ENCODE measurements around the gene CLIC5.

CLIC5 gene

DNA sequence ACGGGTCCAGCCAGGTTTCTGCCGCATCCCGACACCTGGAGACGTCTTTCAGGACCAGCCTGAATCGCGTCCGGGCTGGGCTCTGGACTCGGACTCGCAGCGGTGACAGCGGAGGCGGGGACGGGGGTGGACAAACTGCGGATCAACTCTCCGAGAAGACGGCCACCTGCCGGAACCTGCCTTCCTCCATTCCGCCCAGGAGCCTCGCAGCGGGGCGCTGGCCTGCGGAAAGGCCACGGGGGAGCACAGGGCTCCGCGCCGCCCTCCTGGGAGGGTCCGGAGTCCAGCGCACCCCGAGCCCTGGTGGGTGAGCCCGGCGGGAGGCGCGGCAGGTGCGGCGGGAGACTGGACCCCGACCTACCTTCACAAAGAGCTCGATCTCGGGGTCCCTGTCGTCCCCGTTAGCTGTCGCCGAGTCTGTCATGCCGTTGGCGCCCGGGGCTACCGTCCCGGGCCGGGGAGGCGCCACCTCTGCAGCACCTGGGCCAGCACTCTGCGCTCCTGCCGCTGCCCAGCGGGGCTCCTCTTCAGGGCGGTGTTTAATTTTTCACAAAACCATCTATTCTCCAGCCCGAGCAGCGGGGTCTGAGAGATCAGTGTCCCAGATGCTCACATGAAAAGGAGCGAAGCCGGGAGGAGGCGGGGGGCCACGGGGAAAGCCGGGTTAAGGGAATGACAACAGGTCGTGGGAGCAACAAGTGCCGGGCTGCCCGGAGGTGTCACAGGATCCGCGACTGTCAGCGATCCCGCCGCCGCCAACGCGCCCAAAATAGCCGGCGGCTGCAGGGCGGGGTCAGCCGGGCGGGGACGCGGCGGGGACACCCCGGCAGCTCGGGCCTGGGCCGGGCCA, at the start of gene CLIC5:
TSS of gene CLIC5 (minus strand) at position 742 of the 850 bp plus-strand sequence. CDS start at position 424, 318 bp downstream.
- DNase-seq: peak; percentile 41

DNA sequence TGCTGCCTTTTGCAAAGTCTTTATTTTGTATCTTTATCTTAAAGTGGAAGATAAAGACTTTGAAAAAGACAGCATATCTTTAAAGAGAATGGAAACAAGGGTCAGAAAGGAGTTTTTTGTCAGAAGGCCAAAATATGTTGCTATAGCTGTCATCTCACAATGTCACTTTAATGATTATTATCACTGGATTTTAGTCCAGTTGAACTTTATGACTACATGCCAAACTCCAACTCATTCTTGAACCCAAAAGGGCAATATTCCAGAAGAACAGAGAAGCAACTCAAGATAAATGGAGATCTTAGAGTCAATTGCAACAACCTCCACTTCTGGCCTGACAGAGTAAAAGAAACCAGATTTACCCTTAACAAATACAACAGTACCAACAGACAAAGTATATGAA, 47.3 kb upstream of the CLIC5 start:
- no peak for DNase-seq

DNA sequence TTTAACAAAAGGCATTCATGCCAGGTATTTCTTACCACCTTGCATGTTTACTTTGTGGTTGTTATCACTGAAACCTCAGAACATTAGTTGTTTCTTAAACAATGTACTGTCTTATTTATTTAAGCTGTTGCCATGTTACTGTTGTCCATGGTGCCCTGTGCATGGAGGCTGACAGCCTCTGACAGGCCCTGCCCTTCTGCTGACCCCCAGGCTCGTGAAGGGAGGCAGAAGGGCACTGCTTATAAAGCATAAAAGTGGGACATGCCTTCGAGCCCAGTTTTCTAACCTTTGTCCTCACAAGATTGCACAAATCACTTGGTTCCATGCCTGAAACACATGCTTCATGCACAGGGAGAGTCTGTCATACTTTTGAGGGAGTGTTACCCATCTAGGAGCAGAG, 46.7 kb upstream of the CLIC5 start:
- no peak for DNase-seq

DNA sequence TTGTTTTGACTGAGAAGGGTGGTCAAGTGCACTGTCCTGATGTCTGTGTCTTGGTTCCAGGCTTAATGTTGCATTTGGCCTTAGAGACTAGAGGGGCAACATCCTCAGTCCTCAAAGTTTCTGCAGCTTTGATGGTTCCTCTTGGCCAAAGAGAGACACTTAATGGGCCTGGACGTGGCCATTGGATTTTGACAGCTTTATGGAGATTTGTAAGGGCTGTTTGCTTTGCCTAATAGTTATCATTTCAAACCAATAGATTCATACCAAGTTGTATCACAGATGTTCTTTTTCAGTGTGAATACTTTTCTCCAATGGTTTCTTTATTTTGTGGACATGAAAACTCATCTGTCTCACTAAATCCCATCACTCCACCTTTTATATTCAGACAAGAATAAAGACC, 45.8 kb upstream of the CLIC5 start:
- DNase-seq: no peak

DNA sequence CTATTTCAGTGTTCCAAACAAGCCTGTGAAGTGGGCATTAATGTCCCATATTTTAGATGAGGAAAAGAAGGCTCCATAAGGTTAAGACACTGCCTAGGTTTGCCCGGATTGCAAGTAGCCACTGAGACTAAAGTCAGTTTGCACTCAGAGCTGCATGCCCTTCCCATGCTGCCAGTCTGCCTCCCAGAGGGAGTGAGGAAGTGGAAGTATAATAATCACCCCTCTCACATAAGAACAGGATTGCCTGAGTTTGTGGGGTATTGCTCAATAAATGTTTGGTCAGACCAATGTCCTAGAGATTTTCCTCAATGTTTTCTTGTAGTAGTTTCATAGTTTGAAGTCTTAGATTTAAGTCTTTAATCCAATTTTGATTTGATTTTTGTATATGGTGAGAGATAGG, 43.9 kb upstream of the CLIC5 start:
- no peak for DNase-seq

DNA sequence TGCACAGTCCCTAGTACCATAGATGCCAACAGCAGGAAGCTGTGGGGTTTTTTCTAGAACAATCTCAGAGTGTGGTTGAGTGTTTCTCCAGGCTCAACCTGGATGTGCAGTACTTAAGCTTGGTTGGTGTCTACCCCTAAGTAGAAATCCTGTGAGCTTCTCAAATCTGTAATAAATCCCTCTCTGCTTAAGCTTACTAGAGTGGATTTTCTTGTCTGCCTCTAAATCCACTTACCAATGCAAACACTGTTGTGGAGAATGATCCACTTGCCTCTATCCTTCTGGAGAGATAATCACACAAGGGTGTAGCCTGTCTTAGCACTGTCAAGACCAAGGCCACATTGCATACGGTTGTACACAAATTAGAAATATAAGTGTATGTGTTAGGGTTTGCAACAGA, 43.3 kb upstream of the CLIC5 start:
- DNase-seq: no peak

DNA sequence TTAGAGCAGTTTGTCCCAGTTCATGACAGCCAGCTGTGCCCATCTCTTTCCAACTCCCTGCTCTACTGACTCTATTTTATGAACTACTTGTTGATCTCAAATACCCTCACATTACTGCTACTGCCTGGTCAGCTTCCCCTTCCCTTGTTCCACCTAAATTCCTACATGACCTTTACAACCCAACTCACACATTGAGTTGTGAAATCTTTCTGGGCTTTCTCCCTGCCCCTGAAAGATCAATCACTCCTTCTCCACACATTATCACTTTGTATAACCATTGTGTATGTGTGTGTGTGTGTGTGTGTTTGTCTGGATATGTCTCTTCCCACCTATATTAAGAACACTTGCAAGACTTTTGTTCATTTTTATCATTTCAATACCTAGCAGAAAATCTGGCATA, 42.1 kb upstream of the CLIC5 start:
- no peak for DNase-seq

DNA sequence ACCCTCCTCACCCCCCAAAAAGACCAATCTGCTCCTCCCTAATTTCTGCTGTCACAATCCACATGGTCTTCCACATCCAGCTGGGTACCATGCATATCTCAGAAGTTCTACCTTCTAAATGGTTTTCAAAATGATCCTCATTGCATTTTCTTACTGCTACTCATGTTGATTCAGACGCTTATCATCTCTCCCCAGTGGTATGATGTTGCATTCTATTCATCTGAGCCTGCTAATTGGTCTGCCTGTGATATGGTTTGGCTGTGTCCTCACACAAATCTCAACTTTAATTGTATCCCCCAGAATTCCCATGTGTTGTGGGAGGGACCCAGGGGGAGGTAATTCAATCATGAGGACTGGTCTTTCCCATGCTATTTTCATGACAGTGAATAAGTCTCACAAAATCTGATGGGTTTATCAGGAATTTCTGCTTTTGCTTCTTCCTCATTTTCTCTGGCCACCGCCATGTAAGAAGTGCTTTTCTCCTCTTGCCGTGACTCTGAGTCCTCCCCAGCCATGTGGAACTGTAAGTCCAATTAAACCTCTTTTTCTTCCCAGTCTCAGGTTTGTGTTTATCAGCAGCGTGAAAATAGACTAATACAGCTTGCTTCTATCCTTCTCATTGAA, 41.4 kb upstream of the CLIC5 start:
- no peak for DNase-seq

DNA sequence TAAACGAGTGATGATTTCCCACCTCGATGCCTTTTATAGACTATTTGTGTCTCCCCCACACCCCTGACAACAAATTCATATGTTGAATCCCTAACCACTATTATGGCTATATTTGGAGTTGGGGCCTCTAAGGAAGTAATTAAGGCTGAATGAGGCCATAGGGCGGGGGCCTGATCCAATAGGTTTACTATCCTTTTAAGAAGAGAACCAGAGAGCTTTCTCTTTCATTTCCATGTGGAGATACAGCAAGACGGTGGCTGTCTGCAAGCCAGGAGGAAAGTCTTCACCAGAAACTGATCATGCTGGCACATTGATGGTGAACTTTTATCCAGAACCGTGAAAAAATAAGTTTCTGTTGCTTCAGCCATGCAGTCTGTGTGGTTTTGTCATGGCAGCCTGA, 38.9 kb upstream of the CLIC5 start:
- no peak for DNase-seq

DNA sequence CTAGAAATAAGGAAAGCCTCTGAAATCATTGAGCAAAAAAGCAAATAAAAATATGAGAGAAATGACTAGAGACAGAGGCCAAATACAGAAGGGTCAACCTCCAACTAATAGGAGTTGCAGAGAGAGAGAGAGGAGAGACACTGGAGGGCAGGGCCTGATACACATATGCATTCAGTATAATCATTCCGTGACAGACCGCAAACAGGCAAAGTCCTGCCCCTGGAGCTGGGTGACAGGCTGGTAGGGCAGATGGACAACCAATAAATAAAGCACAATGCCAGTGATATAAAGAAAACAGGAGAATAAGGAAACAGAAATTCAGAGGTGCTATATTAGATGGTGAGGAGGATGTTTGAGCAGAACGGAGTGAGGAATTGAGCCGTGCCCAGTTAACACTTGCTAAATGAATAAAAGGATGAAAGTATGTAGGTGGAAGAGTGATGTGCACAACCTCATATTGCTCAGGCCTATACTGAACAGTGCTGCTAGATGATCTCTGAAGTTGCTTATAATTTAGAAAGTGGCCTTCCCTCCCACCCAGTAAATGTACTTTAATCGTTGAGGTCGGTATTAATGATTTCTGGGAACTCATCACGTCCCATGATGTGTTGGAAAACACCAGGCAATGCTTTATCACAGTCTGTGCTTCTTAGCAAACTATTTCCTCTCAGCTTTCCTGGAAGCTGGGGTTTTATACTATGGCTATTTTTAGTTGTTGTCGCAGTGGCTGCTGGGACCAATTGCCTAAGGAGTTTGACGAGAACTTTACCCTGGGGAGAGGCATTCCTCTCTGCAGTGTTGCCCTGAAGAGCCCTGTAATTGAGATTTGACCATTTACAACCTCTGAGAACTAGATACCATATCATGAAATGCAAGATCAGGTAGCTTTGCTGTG, 37.6 kb upstream of the CLIC5 start:
- DNase-seq: no peak

DNA sequence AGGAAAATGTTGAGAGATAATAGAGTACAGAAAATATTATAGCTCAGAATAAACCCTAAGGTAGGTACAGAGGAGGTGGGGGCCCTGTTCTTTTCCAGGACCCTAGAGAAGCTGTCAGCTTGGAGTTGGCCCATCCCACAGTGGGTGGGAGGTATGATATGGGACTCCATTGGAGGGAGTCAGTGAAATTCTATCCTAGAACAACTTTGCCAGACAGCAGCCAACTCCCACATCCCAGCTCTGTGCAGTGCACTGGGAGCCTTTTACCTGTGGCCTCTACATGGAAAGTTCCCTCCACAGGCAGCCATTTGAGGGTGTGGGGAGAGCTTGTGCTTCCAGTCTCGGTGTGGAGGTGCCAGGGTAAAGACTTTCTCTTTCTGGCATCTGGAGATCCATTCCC, 36.8 kb upstream of the CLIC5 start:
- DNase-seq: no peak

DNA sequence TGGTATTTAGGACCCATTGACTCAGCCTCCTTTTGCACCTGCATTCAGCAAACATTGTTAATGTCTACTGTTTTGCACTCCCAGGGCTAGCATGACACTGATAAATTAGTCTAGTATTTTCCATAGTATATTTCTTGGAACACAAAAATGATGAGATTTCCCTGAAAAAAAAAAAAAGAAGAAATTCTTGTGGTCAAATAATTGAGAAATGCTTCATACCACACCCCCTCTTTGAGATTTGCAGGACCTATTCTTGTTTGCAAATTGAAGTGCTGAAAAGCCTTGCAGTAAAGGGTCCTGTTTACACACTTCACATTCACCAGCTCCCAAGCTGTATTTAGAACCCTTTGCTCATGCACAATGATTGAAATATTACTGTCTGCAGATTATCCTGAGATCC, 36.3 kb upstream of the CLIC5 start:
- no peak for DNase-seq

DNA sequence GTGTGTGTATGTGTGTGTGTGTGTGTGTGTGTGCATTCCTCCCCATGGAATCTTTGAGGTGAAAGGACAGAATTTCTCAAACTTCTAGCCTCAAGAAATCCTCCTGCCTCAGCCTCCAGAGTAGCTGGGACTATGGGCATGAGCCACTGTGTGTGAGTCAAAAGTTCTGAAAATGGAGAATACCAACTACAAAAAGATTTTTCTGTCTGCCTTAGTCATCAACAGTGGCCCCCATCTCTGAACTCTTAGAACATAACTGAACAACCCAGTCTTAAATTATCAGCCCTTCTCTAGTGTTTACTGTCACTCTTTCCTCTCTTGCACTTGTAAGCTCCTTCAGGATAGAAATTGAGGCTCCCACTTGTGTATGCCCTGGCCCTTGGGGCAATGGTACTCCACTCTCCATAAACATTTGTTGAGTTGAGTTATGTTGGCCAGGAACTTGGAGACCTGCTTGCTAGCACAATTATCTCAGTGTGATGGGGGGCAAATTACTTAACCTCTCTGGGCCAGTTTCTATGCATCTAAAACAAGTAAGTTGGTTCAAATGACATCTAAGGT, 35.3 kb upstream of the CLIC5 start:
- DNase-seq: no peak

DNA sequence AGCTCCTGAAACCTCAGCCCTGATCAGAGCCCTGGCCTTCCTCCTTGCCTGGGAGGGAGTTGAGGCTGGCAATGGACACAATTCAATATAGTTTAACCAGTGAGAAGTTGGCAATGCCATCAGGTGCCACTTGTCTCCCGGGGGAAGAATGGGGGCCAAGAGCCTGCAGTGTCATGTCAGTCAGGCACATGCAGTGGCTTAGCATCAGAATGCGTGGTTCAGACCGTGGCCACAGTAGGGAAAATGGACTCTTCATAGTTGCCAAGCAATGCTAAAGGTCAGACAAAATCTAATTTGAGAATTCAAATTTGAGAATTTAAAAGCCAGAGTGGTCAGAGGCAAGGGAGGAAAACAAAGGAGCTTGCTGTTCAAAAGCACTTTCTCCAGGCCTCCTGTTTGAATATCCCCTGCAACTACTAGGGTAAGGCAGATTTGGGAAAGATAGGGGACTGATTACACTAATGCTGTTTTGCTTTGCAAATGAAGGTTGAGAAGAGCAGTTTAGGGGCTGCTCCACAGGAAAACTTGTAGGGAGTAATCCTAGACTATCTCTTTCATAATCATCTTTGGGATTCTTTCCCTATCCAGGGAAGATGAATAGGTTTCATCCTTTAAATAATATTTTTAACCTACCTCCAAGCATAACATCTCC, 33.1 kb upstream of the CLIC5 start:
- no peak for DNase-seq

DNA sequence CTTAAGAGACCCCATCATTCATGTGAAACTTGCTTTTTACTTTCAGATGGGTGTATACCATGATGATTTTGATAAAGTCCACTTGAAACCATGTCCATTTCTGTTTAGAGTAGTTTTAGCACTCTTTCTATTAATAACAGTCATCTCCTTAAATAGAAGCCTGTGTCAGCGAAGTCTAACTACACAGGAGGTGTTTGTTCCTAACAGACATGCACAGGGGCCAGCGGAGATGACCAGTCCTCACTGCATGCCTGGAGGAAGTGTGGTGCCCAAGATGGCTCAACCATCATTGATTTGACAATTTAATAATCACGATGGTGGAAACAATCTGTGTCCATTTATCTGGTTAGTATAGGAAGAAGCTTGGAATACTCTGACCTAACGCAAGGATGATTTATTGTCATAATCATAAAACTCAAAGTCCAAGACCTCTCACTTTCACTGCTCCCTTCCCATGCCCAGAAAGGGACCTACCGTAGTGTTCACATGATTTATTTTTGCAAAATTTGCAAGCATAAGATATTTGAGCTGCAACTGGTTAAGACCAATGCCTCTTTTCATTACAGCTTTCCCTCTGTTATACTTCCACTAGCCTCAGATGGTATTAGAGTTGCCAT, 31.0 kb upstream of the CLIC5 start:
- no peak for DNase-seq

DNA sequence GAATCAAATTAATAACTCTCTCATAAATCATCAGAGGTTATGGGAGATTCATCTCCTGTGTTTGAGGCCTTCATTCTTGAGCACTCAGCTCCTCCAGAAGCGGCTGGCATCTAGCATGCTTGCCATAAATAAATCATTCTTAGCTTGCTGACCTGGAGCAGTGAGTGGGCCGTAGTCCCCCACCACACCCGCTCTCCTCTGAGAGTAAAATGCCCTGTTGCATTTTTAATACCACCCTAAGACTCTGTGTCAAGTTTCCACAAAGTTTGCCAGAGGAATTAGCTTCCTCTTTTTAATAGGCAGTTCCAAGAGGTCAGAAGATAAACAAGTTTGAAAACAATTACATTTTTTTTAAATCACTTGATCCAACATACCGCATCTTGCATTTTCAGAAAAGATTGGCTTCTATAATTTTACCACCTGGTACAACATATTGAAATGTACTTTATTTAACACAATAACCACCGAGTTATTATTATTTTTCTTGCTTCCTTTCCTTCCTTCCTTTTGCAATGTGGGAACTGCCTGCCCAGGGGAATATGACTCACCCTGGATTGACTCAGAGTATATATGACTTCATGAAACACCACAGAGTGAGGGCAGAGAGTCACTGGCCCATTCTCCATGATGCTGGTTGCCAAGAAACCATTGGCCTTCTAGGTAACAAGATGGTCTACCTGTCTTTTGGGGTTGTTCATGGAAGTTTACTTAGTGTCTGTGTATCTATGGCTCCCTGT, 29.4 kb upstream of the CLIC5 start:
- DNase-seq: no peak

DNA sequence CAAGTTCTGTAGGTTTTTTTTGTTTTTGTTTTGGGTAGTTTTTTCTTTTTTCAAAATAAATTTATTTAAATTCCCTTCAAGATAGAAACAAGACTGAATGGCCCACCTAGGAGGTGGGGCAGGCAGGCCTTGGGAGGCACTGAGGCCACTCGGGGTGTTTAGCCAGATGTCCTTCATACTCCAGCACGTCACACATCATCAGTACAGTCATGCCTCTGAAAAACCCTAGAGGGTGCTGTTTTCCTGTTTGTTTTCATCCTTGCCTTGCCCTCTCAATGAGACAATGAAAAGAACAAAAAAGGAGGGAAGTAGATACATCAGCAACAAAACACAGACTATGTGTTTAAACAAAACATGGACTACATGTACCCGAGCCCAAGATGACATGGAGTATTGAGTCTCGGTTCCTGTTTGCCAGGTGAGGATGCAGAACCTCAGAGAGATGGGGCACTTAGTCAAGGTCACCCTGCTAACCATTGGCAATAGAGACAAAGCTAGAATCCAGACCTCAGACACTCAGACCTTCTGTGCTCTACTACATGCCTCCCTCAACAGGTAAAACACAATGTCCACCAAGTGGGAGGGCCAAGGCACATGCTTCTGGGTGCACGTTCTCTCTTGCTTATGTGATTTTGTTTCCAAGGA, 26.8 kb upstream of the CLIC5 start:
- DNase-seq: peak; percentile 38

DNA sequence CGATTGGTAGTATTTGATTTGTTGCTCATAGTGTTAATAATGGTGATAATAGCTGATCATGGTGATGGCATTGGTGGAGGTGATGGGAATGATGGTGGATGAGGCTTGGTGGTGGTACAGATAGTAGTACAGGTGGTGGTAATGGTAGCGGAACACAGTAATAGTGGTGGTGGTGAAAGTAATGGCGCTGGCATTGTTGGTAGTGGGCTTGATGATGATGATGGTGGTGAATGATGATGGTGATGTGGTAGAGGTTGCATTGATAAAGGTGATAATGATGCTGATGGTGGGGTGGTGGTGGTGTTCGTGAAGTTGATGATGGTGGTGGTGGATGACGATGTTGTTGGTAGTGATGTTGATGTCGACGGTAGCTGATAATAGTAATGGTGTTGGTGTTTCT, 24.6 kb upstream of the CLIC5 start:
- DNase-seq: no peak

DNA sequence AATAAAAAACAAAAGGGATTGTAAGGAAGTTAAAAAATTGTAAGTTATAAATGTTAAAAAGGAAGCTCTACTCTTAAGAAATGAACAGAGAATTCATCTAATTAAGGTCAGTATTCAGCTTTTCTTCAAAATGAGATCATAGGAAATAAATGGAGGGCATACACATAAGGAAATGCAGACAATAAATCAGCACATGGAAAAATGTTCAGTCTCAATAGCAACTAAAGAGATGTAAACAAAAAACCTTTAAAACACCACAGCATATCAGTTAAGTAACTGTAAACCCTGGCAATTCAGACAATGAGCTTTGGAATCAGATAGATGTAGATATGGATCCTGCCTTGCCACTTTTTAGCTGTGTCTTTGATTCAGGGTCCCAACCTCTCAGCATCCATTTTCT, 24.0 kb upstream of the CLIC5 start:
- DNase-seq: no peak

DNA sequence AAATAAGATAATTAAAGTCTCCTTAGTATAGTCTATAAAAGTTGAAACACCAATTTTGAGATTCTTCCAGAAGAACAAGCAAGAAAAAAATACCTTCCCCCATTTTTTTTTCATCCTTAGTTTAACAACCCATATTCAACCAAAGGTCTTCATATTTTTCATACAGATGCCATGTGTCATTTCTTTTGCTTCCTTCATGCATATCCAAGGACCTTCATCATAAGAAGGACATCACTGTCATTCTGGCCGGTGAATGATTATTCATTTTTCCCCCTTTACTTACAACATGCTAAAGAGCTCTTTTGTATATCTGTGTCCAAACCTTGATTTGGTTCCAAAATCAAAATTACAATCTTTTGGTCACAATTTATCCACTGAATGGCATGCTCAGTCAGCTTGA, 21.3 kb upstream of the CLIC5 start:
- DNase-seq: no peak

DNA sequence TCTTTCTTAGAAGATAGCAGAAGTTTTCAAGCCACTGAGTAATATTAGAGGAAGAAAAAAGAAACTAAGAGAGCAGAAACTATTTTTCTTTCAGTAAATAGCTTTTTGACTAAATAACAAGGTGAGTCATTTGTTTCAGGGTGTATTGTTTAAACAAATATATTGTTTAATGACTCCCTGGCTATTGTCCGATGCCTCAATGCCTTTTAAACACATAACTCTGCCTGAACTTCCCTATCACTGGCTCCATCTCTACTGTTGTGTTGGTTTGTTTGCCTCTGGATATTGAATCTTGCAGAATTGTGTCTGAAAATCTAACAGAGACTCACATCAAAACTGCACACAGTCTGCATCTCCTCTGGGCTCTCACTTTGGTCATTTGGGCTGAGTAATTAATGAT, 19.6 kb upstream of the CLIC5 start:
- no peak for DNase-seq
